GM19455 (cell line): ENCODE results near the gene TBCC.
"Not testable (repeated sequence)": the region's sequence is repeated elsewhere in the genome, so short reads cannot be mapped to it uniquely, and the experiment has no call there.

Experiments used
- ATAC-seq: cut with Tn5 transposase; IDR thresholded peaks from one replicate; pipeline ENCODE4 v1.9.1; 2021; ENCODE audit not compliant: unreplicated experiment

The TBCC gene

GRCh38 chr6:42735976-42736375 is 9.9 kb downstream of the TBCC start:
- ATAC-seq = no peak

GRCh38 chr6:42733867-42734481 is 11.9 kb downstream of the TBCC start:
- ATAC-seq = not testable (repeated sequence)

GRCh38 chr6:42729731-42730130 is 16.2 kb downstream of the TBCC start:
- no peak for ATAC-seq

GRCh38 chr6:42727627-42728026 is 18.3 kb downstream of the TBCC start:
- no peak for ATAC-seq

GRCh38 chr6:42727087-42727611 is 18.8 kb downstream of the TBCC start:
- ATAC-seq = no peak

GRCh38 chr6:42726485-42727086 is 19.3 kb downstream of the TBCC start:
- no peak for ATAC-seq

- no peak for ATAC-seq
These were observed 19.9 kb downstream of the TBCC start for GRCh38 chr6:42726026-42726425.

- no peak for ATAC-seq
These were observed 21.1 kb downstream of the TBCC start for GRCh38 chr6:42724825-42725224.

- no peak for ATAC-seq
These were observed 23.4 kb downstream of the TBCC start, which contains the start of gene PRPH2 for GRCh38 chr6:42722497-42722896. Gene PRPH2 (minus strand): TSS chr6:42722597. CDS start chr6:42722334, 263 bp downstream.

GRCh38 chr6:42720739-42721138 is 25.2 kb downstream of the TBCC start:
- ATAC-seq = no peak

- ATAC-seq = no peak
These were observed 30.0 kb downstream of the TBCC start for GRCh38 chr6:42715871-42716270.

- no peak for ATAC-seq
These were observed 31.7 kb downstream of the TBCC start for GRCh38 chr6:42714098-42714761.

GRCh38 chr6:42711930-42712329 is 34.0 kb downstream of the TBCC start:
- no peak for ATAC-seq

GRCh38 chr6:42710316-42710715 is 35.6 kb downstream of the TBCC start:
- no peak for ATAC-seq

GRCh38 chr6:42709871-42710270 is 36.0 kb downstream of the TBCC start:
- ATAC-seq = no peak

GRCh38 chr6:42708096-42708495 is 37.8 kb downstream of the TBCC start:
- no peak for ATAC-seq

GRCh38 chr6:42707595-42707994 is 38.3 kb downstream of the TBCC start:
- no peak for ATAC-seq

GRCh38 chr6:42704937-42705374 is 40.9 kb downstream of the TBCC start:
- no peak for ATAC-seq

GRCh38 chr6:42704251-42704936 is 41.5 kb downstream of the TBCC start:
- no peak for ATAC-seq

GRCh38 chr6:42702786-42703185 is 43.1 kb downstream of the TBCC start:
- not testable (repeated sequence) for ATAC-seq

GRCh38 chr6:42702200-42702599 is 43.7 kb downstream of the TBCC start:
- no peak for ATAC-seq
